Smooth muscle cell (in vitro differentiated cells): ENCODE measurements around the gene MMP24OS. TPM values are rescaled to one million over a fixed set of nuclear protein-coding genes. Genes with fewer than 3 reads are reported as not detected.

Experiments used
- DNase-seq: peaks from one replicate; lab custom pipeline; 2025; ENCODE audit not compliant: unreplicated experiment; lab: John Stamatoyannopoulos, UW
- H2AFZ ChIP-seq: fragments of 200-600 bp; sonication (generic); 2 replicates; pipeline ENCODE4 v1.6.0; 2016; ENCODE audit warnings: antibody characterized with exemption, low read depth, mild to moderate bottlenecking
- H3F3A ChIP-seq: fragments of 200-600 bp; sonication (generic); 2 replicates; pipeline ENCODE4 v1.6.0; 2017; ENCODE audit warnings: antibody characterized with exemption, low read depth
- H3K27ac ChIP-seq: fragments of 200-600 bp; sonication (generic); 2 replicates; pipeline ENCODE4 v1.5.1; 2016; ENCODE audit warnings: low read depth, mild to moderate bottlenecking
- H3K27me3 ChIP-seq: fragments of 200-600 bp; sonication (generic); 2 replicates; pipeline ENCODE4 v1.6.1; 2016; ENCODE audit warnings: low read depth, mild to moderate bottlenecking
- H3K36me3 ChIP-seq: fragments of 200-600 bp; sonication (generic); 2 replicates; pipeline ENCODE4 v1.5.1; 2016; ENCODE audit warnings: low read depth
- H3K4me1 ChIP-seq: fragments of 200-600 bp; sonication (generic); 2 replicates; pipeline ENCODE4 v1.5.1; 2016; ENCODE audit warnings: low read depth
- H3K4me2 ChIP-seq: fragments of 200-600 bp; sonication (generic); 2 replicates; pipeline ENCODE4 v1.6.0; 2016; ENCODE audit warnings: mild to moderate bottlenecking
- H3K4me3 ChIP-seq: fragments of 200-600 bp; sonication (generic); 2 replicates; pipeline ENCODE4 v1.5.1; 2016; ENCODE audit warnings: mild to moderate bottlenecking
- H3K79me2 ChIP-seq: fragments of 200-600 bp; sonication (generic); 2 replicates; pipeline ENCODE4 v1.6.0; 2016; ENCODE audit warnings: low read depth, mild to moderate bottlenecking
- H3K9ac ChIP-seq: fragments of 200-600 bp; sonication (generic); 2 replicates; pipeline ENCODE4 v1.6.0; 2016; ENCODE audit warnings: low read depth
- H3K9me3 ChIP-seq: fragments of 200-600 bp; sonication (generic); replicated peaks from 2 replicates; pipeline ENCODE4 v1.5.1; 2016; ENCODE audit warnings: low read depth
- H4K20me1 ChIP-seq: fragments of 200-600 bp; sonication (generic); 2 replicates; pipeline ENCODE4 v1.6.0; 2016; ENCODE audit warnings: low read depth
- WGBS: methylation state at CpG from one replicate; pipeline ENCODE4 v1.1.7; 2016; ENCODE audit warnings: low lambda C conversion rate; 5-methylcytosine and 5-hydroxymethylcytosine counted together
- polyA plus RNA-seq: library from polyadenylated mRNA; unstranded; fragments of >200 nt; fragmentation: Nextera tagmentation; extraction: Ambion mirVana; gene quantifications from 2 replicates; pipeline ENCODE4 v1.2.1, GENCODE V29; 2016
- total RNA-seq: library from RNA; depleted of rRNA; stranded (reverse); fragments of >200 nt; gene quantifications from 2 replicates; pipeline ENCODE4 v1.2.3, GENCODE V29; 2014
- TF ChIP-seq, protein P1 (sequence below): fragments of 200-600 bp; sonication (generic); IDR thresholded peaks from 2 replicates; pipeline ENCODE4 v1.5.1; 2017; ENCODE audit warnings: borderline replicate concordance, mild to moderate bottlenecking, antibody characterized with exemption; ENCODE audit not compliant: insufficient read depth, poor library complexity, severe bottlenecking

Gene MMP24OS
- total and polyA plus RNA-seq, 2 experiments from 2014 or later: 14.3 to 44.7 TPM

GRCh38 chr20:35326021-35326739, 48.3 kb upstream of the MMP24OS start:
- no peaks in the 10 kb centered on the region for H3K9me3 ChIP-seq
- H3K4me2 ChIP-seq: peak overlapping the region; percentile 59
- H3K9ac ChIP-seq: no peak overlapping the region
- no peaks in the 10 kb centered on the region for H4K20me1 ChIP-seq
- no peak overlapping the region for H3K4me3 ChIP-seq
- H3F3A ChIP-seq: peaks cover 22% of the 10 kb centered on the region
- no peak for DNase-seq
- H3K79me2 ChIP-seq: no peaks in the 10 kb centered on the region
- peaks cover 11% of the 10 kb centered on the region for H3K4me1 ChIP-seq
- H3K27ac ChIP-seq: peak overlapping the region; percentile 75
- TF ChIP-seq, protein P1, sequence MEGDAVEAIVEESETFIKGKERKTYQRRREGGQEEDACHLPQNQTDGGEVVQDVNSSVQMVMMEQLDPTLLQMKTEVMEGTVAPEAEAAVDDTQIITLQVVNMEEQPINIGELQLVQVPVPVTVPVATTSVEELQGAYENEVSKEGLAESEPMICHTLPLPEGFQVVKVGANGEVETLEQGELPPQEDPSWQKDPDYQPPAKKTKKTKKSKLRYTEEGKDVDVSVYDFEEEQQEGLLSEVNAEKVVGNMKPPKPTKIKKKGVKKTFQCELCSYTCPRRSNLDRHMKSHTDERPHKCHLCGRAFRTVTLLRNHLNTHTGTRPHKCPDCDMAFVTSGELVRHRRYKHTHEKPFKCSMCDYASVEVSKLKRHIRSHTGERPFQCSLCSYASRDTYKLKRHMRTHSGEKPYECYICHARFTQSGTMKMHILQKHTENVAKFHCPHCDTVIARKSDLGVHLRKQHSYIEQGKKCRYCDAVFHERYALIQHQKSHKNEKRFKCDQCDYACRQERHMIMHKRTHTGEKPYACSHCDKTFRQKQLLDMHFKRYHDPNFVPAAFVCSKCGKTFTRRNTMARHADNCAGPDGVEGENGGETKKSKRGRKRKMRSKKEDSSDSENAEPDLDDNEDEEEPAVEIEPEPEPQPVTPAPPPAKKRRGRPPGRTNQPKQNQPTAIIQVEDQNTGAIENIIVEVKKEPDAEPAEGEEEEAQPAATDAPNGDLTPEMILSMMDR: no peak
- no peak overlapping the region for H2AFZ ChIP-seq
- WGBS: 45% methylated on average over 11 of the region's 11 CpGs
- no peaks in the 10 kb centered on the region for H3K36me3 ChIP-seq
- no peaks in the 10 kb centered on the region for H3K27me3 ChIP-seq

DNA sequence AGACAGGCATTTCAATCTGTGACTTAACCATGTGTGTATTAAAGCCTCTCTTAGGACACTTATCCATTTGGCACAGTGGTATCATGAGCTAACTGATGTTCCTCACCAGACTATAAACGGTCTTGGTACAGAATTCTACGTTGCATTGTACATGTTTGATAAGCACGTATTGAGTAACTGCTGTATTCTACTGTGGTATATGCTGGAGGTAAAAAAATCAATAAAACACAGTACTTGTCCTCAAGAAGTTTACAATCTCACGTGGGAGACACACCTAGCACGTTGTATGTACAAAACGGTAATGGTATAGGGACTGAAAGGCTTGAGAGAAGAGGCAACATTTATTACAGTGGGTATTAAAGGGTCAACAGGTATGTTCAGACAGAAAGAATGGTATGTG, 47.5 kb upstream of the MMP24OS start:
- Histone ChIP-seq H3K4me1 (peaks cover 19% of the 10 kb centered on the region), H3K27me3 (no peaks in the 10 kb centered on the region), H3K27ac (peak overlapping the region; percentile 75), H3K4me3 (no peak overlapping the region), H2AFZ (no peak overlapping the region), H3K4me2 (no peak overlapping the region), H3K9me3 (no peaks in the 10 kb centered on the region), H4K20me1 (no peaks in the 10 kb centered on the region), H3K36me3 (no peaks in the 10 kb centered on the region), H3K9ac (no peak overlapping the region), H3K79me2 (no peaks in the 10 kb centered on the region), H3F3A (peaks cover 22% of the 10 kb centered on the region)
- TF ChIP-seq, protein P1: no peak
- DNase-seq: no peak
- WGBS: 91% methylated on average over 6 of the region's 6 CpGs

GRCh38 chr20:35320396-35321126, 42.6 kb upstream of the MMP24OS start:
- H3K9me3 ChIP-seq: no peaks in the 10 kb centered on the region
- TF ChIP-seq, protein P1: no peak
- H3K4me2 ChIP-seq: peak overlapping the region; percentile 76
- H3K4me3 ChIP-seq: no peak overlapping the region
- H3F3A ChIP-seq: peaks cover 5% of the 10 kb centered on the region
- no peaks in the 10 kb centered on the region for H3K79me2 ChIP-seq
- H3K9ac ChIP-seq: peak overlapping the region; percentile 62
- H3K36me3 ChIP-seq: no peaks in the 10 kb centered on the region
- H3K4me1 ChIP-seq: peaks cover 17% of the 10 kb centered on the region
- no peaks in the 10 kb centered on the region for H3K27me3 ChIP-seq
- no peaks in the 10 kb centered on the region for H4K20me1 ChIP-seq
- no peak overlapping the region for H2AFZ ChIP-seq
- WGBS: 69% methylated on average over 3 of the region's 3 CpGs
- H3K27ac ChIP-seq: peak overlapping the region; percentile 95
- no peak for DNase-seq
